NOMO-1 treated with DMSO at 0.1 percent for 48 hours (cell line): ENCODE data around the gene LIPJ.
A peak's percentile ranks its signal among the peaks of the same experiment; 100 is the strongest.

ENCODE experiments used
- DNase-seq: peaks from one replicate; lab custom pipeline; 2025; ENCODE audit not compliant: unreplicated experiment; lab: John Stamatoyannopoulos, UW

The LIPJ gene

GRCh38 chr10:88592906-88593305 is 6.3 kb downstream of the LIPJ start:
- DNase-seq: no peak

GRCh38 chr10:88594482-88594881 is 7.9 kb downstream of the LIPJ start:
- no peak for DNase-seq

DNA sequence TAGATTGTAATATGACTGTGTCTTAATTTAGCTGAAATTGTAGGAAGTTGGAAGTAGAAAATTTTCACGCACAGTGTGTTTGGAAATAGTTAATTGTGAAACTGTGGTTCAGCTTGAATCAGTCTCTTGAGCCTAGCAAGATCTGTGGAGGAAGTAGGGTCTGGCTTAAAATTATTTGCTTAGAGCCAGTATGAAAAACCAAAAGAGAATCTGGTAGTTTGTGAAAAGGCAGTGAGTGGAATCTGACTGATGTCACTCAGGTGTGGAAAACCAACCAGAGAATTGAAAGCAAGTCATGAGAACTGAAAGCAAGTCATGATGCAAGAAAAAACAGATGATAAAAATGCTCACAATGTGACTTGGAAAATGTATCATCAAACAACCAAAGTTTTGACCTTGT is 11.5 kb downstream of the LIPJ start:
- DNase-seq: peak; percentile 96

DNA sequence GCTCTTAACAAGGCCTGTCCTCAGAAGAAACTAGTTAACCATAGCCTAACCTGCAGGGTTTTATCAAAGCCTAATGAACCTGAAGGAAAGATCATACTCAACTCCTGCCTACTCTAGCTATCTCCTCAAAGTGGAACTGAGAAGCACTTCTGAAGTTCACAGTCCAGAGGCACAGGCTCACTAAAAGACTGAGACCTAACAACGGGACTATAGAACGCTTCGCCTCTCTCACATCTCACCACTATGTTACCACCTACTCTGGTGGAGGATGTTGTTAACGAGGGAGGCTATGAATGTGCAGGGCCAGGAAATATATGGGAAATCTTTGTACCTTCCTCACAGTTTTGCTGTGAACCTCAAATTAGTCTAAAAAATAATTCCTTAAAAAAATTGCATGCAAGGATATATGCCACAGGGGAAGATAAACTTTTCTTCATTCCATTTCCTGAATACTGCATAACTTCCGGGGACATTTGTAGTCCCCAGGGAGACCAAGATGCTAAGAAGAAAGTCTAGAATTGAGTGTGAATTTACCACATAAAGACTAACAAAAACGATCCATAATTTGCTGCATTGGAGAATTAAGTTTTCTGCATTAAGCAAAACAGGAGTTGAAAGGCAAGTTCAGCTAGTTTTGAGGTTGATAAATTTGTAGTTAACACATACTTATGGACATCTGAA is 21.6 kb downstream of the LIPJ start:
- no peak for DNase-seq

- DNase-seq: no peak
Measured at GRCh38 chr10:88608780-88609179, 22.2 kb downstream of the LIPJ start.

GRCh38 chr10:88616250-88616977 is 29.9 kb downstream of the LIPJ start:
- DNase-seq: no peak

GRCh38 chr10:88617772-88618300 is 31.3 kb downstream of the LIPJ start:
- no peak for DNase-seq

GRCh38 chr10:88618496-88618895 is 31.9 kb downstream of the LIPJ start:
- no peak for DNase-seq

GRCh38 chr10:88620441-88620840 is 33.9 kb downstream of the LIPJ start:
- no peak for DNase-seq

GRCh38 chr10:88623835-88624234 is 37.3 kb downstream of the LIPJ start:
- DNase-seq: no peak

DNA sequence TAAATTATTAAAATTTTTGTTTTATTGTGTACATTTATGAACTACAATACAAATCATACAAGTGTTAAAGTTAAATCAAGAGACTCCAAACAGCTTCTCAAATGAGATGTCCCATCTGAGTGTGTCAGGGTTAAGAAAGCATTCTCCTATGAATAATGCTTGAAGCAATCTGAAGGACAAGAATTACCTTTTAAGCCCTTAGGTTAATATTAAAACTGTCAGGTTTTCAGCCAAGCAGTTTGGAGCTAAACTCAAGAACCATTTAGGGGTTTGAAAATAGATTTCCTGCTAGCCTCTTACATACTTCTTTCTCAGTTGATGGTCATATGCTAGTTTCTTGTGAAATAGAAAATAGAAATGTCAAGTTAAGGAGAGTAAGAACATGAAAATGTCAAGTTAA is 38.3 kb downstream of the LIPJ start:
- peak; percentile 3 for DNase-seq

- DNase-seq: no peak
Measured at GRCh38 chr10:88640186-88640585, 53.6 kb downstream of the LIPJ start.

DNA sequence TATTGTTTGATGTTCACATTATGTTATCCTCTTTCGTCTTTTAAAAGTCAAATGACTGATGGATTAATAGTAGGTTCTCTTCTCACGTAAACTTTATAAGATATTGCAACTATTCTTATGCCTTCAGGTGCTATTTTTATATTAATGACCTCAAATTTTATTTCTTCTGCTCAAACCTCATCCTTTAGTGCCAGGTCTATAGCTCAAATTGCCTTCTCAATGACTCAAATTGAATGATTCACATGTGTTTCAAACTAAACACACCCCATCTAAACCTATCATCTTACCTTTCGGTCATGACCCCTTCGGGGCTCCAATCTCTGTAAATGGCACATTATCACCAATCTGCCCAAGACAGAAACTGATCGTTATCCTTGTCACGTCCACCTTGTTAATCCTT is 55.6 kb downstream of the LIPJ start:
- DNase-seq: no peak

DNA sequence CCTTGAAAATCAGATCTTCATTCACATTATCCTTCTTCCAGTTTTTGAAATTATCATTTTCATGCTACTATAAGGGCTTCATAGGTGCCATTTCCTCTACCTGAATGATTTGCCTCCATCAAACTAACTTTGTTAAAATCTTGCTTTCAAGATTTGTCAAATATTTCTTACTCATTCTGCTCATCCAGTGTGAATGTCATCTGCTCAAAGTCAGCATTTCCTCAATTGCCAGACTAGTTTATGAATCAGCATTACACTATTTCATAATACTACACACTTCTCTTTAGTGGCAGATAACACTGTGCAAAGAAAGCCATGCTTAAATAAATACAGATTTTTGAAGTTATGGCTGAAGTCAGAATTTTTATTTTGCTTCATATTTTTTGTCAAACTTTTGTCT is 56.4 kb downstream of the LIPJ start:
- peak; percentile 85 for DNase-seq

GRCh38 chr10:88647061-88647615 is 60.6 kb downstream of the LIPJ start:
- peak; percentile 31 for DNase-seq

GRCh38 chr10:88651101-88651551 is 64.6 kb downstream of the LIPJ start:
- no peak for DNase-seq

DNA sequence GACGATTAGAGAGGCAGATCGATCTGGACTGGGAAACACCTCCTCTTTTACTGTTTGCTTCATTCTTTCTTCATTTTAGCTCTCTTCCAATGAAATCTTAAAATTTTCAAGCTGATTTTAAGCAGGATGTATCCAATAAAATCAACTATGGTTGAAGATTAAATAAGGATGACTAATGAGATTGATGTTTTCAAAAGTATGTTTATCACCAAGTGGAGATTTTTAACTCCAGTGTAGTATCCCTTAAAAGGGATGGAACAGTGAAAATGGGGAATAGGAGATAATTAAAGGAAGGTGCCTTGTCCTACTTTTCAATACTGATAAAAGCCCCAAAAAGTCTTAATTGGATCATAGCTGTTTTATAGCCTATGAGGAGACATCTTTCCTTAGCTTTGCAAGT is 66.1 kb downstream of the LIPJ start:
- DNase-seq: no peak
